Ovary (tissue), 9 donors: ENCODE data around the gene TTC3. TPM values are rescaled to one million over a fixed set of nuclear protein-coding genes. Genes with fewer than 3 reads are reported as not detected.

Source experiments
- DNase-seq, 5 donors: peaks; one replicate each; pipeline ENCODE4 v3.0.0-alpha.2; 2019 to 2020
- H3K27ac ChIP-seq, 2 donors: fragments of 200-600 bp; one replicate each; pipeline versions ENCODE4 v1.5.1 to v1.8.0; 2019 to 2022
- H3K27me3 ChIP-seq: fragments of 200-600 bp; one replicate; pipeline ENCODE4 v1.8.0; 2022
- H3K36me3 ChIP-seq: fragments of 200-600 bp; sonication (generic); one replicate; pipeline ENCODE4 v1.5.1; 2019
- H3K4me1 ChIP-seq: one replicate; pipeline ENCODE4 v1.8.1; 2013; ENCODE audit warnings: mild to moderate bottlenecking, moderate library complexity; ENCODE audit not compliant: insufficient read depth
- H3K4me3 ChIP-seq: fragments of 200-600 bp; sonication (generic); one replicate; pipeline ENCODE4 v1.5.1; 2017
- H3K9me3 ChIP-seq, 2 donors: fragments of 200-600 bp in 1 of 2; sonication (generic) in 1 of 2; one replicate each; pipeline versions ENCODE4 v1.5.1 to v1.8.1; 2013 to 2019; ENCODE audit warnings: mild to moderate bottlenecking in 1 of 2, moderate library complexity in 1 of 2
- CTCF ChIP-seq, 3 donors: fragments of 450-650 bp in 2 of 3; fragments of 200-600 bp in 1 of 3; IDR thresholded peaks; one replicate each; pipeline versions ENCODE4 v1.5.1 to v1.8.0; 2016 to 2022; ENCODE audit warnings: antibody characterized with exemption in 3 of 3, mild to moderate bottlenecking in 1 of 3
- EP300 ChIP-seq: sonication (generic); formaldehyde crosslinking; IDR thresholded peaks from one replicate; pipeline ENCODE4 v1.6.1; 2017; ENCODE audit warnings: antibody characterized with exemption
- POLR2A ChIP-seq: fragments of 450-650 bp; IDR thresholded peaks from one replicate; pipeline ENCODE4 v1.6.1; 2017; ENCODE audit warnings: antibody characterized with exemption, mild to moderate bottlenecking, moderate library complexity
- WGBS, 3 donors: extraction: QIAGEN DNeasy Blood & Tissue Kit in 1 of 3; methylation state at CpG; one replicate each; pipeline versions ENCODE4 v1.1.5 to v1.1.7; 2013 to 2017; 5-methylcytosine and 5-hydroxymethylcytosine counted together
- intact Hi-C, 4 donors: fragments of 100-400 bp; cut with DNase I; formaldehyde crosslinking; loops; one replicate each; pipeline versions ENCODE4 v1.11.0 to v1.15.1; 2022 to 2023
- polyA plus RNA-seq, 2 donors: library from polyadenylated mRNA; stranded (reverse); fragments of 200-250 nt in 1 of 2; fragments of 350-450 nt in 1 of 2; fragmentation: Illumina TruSeq in 1 of 2; extraction: RNeasy Lipid Tissue Mini Kit (QIAGEN cat#74804) in 1 of 2; gene quantifications; one replicate each; pipeline ENCODE4 v1.2.3, GENCODE V29; 2013 to 2014
- total RNA-seq, 7 donors: library from RNA; depleted of rRNA in 2 of 7; stranded (reverse); fragments of >200 nt in 2 of 7; fragmentation: NEBNext Ultra II Directional in 3 of 7; extraction: Animal tissue kit (Norgen Biotek cat#: 25700) in 3 of 7; gene quantifications; one replicate each; pipeline versions ENCODE4 v1.1.0 to v1.2.4, GENCODE V29; 2016 to 2023
- donor health status: DM: no; HTN: no; CAD: no; lungs with moderate emphysema.
- donor health status: DM: no; HTN: no; CAD: no.
- donor health status: Bipolar disorder and iron deficiency.
- donor health status: DM: yes; HTN: yes; CAD: no.
- donor health status: DM: no; HTN: no; CAD: no.
- donor health status: DM: yes; HTN: yes; CAD: no.

The TTC3 gene
- total and polyA plus RNA-seq, 9 donors, result 58.2 to 192 (median 155) TPM

- TF ChIP-seq EP300 (no peak), CTCF (IDR thresholded peaks at IDR 0.05) (no peak), POLR2A (no peak)
- intact Hi-C loops, result no loop called here
- H3K4me1 ChIP-seq, result no peaks in the 10 kb centered on the region
- no peak overlapping the region for H3K27ac ChIP-seq
- H3K27me3 ChIP-seq, result no peaks in the 10 kb centered on the region
- no peak for DNase-seq
- no peaks in the 10 kb centered on the region for H3K36me3 ChIP-seq
- WGBS, 3 donors, result 80 to 90% (median 84%) methylated on average over 9 of the region's 9 CpGs
- no peaks in the 10 kb centered on the region for H3K9me3 ChIP-seq
- no peak overlapping the region for H3K4me3 ChIP-seq
Measured at GRCh38 chr21:37184784-37185593, 111.9 kb downstream of the TTC3 start.

- DNase-seq, result no peak
- Histone ChIP-seq H3K27me3 (no peaks in the 10 kb centered on the region), H3K27ac (no peak overlapping the region), H3K9me3 (no peaks in the 10 kb centered on the region), H3K4me3 (no peak overlapping the region), H3K36me3 (no peaks in the 10 kb centered on the region), H3K4me1 (no peaks in the 10 kb centered on the region)
- intact Hi-C loops, result no loop called here
- TF ChIP-seq CTCF (IDR thresholded peaks at IDR 0.05), result no peak
- no peak for TF ChIP-seq EP300
- no peak for TF ChIP-seq POLR2A
- WGBS, 3 donors, result 84 to 90% (median 85%) methylated on average over 2 of the region's 2 CpGs
Measured at GRCh38 chr21:37186983-37187382, 113.9 kb downstream of the TTC3 start.

- Histone ChIP-seq H3K27ac (no peak overlapping the region), H3K9me3 (no peaks in the 10 kb centered on the region), H3K4me1 (no peaks in the 10 kb centered on the region), H3K27me3 (no peaks in the 10 kb centered on the region), H3K36me3 (no peaks in the 10 kb centered on the region), H3K4me3 (no peak overlapping the region)
- no peak for DNase-seq
- TF ChIP-seq POLR2A (no peak), CTCF (IDR thresholded peaks at IDR 0.05) (no peak), EP300 (no peak)
- intact Hi-C loops, result no loop called here
- WGBS, 3 donors, result 93 to 96% (median 95%) methylated on average over 1 of the region's 1 CpG
Measured at GRCh38 chr21:37188825-37189224, 115.8 kb downstream of the TTC3 start.

GRCh38 chr21:37192019-37192418 lies 119.0 kb downstream of the TTC3 start:
- DNase-seq, result no peak
- Histone ChIP-seq H3K36me3 (no peaks in the 10 kb centered on the region), H3K9me3 (no peaks in the 10 kb centered on the region), H3K4me1 (no peaks in the 10 kb centered on the region), H3K27ac (no peak overlapping the region), H3K4me3 (no peak overlapping the region), H3K27me3 (no peaks in the 10 kb centered on the region)
- intact Hi-C loops, result no loop called here
- 65 to 74% (median 68%) methylated on average over 2 of the region's 2 CpGs for WGBS, 3 donors
- TF ChIP-seq POLR2A, result no peak

GRCh38 chr21:37193006-37193405 lies 120.0 kb downstream of the TTC3 start:
- no peaks in the 10 kb centered on the region for H3K9me3 ChIP-seq
- WGBS, 3 donors, result 70 to 74% (median 73%) methylated on average over 4 of the region's 4 CpGs
- H3K36me3 ChIP-seq, result no peaks in the 10 kb centered on the region
- TF ChIP-seq EP300 (no peak), CTCF (IDR thresholded peaks at IDR 0.05) (no peak), POLR2A (no peak)
- no peak overlapping the region for H3K4me3 ChIP-seq
- intact Hi-C loops, result no loop called here
- no peak overlapping the region for H3K27ac ChIP-seq
- no peak for DNase-seq
- no peaks in the 10 kb centered on the region for H3K27me3 ChIP-seq
- H3K4me1 ChIP-seq, result no peaks in the 10 kb centered on the region
